ENCODE measurements around the gene DSC2.
"Not testable (repeated sequence)": the region's sequence is repeated elsewhere in the genome, so short reads cannot be mapped to it uniquely, and the experiment has no call there.

DNA sequence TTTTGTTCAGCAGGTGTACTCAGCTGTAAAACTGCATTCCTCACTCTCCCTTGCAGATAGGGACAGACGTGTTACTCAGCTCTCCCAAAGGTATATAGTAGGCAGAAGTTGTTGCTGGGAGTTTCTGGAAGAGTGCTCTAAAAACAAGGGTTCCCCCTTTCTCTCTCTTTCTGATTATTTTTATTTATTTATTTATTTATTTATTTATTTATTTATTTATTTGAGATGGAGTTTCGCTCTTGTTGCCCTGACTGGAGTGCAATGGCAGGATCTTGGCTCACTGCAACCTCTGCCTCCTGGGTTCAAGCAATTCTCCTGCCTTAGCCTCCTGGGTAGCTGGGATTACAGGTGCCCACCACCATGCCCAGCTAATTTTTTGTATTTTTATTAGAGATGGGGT is 20.9 kb upstream of the DSC2 start:
- TF ChIP-seq ESRRG (CRISPR knock-in tag; IDR thresholded peaks at IDR 0.05) = not testable (repeated sequence)
- TF ChIP-seq, protein P1, sequence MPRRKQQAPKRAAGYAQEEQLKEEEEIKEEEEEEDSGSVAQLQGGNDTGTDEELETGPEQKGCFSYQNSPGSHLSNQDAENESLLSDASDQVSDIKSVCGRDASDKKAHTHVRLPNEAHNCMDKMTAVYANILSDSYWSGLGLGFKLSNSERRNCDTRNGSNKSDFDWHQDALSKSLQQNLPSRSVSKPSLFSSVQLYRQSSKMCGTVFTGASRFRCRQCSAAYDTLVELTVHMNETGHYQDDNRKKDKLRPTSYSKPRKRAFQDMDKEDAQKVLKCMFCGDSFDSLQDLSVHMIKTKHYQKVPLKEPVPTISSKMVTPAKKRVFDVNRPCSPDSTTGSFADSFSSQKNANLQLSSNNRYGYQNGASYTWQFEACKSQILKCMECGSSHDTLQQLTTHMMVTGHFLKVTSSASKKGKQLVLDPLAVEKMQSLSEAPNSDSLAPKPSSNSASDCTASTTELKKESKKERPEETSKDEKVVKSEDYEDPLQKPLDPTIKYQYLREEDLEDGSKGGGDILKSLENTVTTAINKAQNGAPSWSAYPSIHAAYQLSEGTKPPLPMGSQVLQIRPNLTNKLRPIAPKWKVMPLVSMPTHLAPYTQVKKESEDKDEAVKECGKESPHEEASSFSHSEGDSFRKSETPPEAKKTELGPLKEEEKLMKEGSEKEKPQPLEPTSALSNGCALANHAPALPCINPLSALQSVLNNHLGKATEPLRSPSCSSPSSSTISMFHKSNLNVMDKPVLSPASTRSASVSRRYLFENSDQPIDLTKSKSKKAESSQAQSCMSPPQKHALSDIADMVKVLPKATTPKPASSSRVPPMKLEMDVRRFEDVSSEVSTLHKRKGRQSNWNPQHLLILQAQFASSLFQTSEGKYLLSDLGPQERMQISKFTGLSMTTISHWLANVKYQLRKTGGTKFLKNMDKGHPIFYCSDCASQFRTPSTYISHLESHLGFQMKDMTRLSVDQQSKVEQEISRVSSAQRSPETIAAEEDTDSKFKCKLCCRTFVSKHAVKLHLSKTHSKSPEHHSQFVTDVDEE (CRISPR knock-in tag; IDR thresholded peaks at IDR 0.05) = not testable (repeated sequence)
- TF ChIP-seq, protein P2, sequence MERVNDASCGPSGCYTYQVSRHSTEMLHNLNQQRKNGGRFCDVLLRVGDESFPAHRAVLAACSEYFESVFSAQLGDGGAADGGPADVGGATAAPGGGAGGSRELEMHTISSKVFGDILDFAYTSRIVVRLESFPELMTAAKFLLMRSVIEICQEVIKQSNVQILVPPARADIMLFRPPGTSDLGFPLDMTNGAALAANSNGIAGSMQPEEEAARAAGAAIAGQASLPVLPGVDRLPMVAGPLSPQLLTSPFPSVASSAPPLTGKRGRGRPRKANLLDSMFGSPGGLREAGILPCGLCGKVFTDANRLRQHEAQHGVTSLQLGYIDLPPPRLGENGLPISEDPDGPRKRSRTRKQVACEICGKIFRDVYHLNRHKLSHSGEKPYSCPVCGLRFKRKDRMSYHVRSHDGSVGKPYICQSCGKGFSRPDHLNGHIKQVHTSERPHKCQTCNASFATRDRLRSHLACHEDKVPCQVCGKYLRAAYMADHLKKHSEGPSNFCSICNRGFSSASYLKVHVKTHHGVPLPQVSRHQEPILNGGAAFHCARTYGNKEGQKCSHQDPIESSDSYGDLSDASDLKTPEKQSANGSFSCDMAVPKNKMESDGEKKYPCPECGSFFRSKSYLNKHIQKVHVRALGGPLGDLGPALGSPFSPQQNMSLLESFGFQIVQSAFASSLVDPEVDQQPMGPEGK (CRISPR knock-in tag; IDR thresholded peaks at IDR 0.05; ENCODE audit: borderline replicate concordance) = not testable (repeated sequence)

Measured in SK-N-SH treated with all-trans-retinoic acid at 6 μM for 48 hours (cell line).